ENCODE results near the gene TMEM184A.
A peak's percentile ranks its signal among the peaks of the same experiment; 100 is the strongest.

DNA sequence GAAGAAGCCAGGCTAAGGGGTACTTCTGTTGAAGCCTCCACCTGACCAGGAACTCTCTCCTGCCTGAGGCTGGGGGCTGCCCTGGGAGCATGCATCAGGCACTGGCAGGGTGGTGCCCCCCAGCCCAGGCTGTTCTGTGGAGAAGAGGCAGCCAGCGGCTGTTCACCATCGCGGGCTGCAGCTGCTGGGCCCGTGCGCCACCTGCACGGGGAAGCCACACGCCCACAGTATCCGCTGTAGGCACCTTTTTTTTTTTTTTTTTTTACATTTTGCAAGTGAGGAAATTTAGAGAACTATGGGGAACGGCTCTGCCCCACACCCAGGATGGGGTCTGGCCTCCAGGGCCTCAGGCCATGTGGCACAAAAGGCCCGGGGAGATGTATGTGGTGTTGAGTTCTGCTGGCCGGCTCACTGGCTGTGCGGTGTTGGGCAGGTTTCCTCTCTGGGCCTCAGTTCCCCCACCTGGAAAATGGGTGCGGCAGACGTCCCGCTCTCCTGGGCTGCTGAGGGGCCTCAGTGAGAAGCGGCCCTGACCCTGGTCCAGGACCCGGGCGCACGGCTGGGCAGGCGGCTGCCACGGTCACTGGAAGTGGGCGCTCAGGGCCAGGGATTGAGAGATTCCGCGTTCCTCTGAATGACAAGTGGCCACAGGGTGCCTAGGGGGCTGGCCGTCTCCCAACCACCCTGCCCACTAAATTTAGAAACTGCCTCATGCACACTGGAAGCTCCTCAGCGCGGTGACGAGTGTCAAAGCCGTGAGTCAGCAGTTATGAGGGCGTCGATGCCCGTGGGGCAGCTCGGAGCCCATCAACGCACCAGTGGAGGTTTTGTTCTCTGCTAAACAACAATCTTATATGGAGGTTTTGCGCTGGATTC lies 43.0 kb downstream of the TMEM184A start:
- TF ChIP-seq POLR2A (IDR thresholded peaks at IDR 0.05), result peak in 1 of 2 donors; percentile 45
- TF ChIP-seq, protein P1, sequence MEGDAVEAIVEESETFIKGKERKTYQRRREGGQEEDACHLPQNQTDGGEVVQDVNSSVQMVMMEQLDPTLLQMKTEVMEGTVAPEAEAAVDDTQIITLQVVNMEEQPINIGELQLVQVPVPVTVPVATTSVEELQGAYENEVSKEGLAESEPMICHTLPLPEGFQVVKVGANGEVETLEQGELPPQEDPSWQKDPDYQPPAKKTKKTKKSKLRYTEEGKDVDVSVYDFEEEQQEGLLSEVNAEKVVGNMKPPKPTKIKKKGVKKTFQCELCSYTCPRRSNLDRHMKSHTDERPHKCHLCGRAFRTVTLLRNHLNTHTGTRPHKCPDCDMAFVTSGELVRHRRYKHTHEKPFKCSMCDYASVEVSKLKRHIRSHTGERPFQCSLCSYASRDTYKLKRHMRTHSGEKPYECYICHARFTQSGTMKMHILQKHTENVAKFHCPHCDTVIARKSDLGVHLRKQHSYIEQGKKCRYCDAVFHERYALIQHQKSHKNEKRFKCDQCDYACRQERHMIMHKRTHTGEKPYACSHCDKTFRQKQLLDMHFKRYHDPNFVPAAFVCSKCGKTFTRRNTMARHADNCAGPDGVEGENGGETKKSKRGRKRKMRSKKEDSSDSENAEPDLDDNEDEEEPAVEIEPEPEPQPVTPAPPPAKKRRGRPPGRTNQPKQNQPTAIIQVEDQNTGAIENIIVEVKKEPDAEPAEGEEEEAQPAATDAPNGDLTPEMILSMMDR (IDR thresholded peaks at IDR 0.05), result peak in 1 of 12 donors; percentile 13

All from heart left ventricle (tissue), 13 donors.